MM.1S (cell line): ENCODE results near the gene ECSCR.
"Not testable (repeated sequence)": the region's sequence is repeated elsewhere in the genome, so short reads cannot be mapped to it uniquely, and the experiment has no call there.

ENCODE experiments used
- EZH2 ChIP-seq: fragments of 300-600 bp; sonication (generic); optimal IDR thresholded peaks from 2 replicates; pipeline ENCODE3; 2017; ENCODE audit warnings: low read depth, mild to moderate bottlenecking, antibody characterized with exemption, low read length, mixed read lengths
- EZH2phosphoT487 ChIP-seq: fragments of 300-600 bp; sonication (generic); IDR thresholded peaks from 2 replicates; pipeline ENCODE4 v1.6.1; 2018; ENCODE audit warnings: antibody characterized with exemption, low read length
- TF ChIP-seq, protein P1 (sequence below): fragments of 300-600 bp; sonication (generic); IDR thresholded peaks from 2 replicates; pipeline ENCODE4 v1.5.1; 2016; ENCODE audit warnings: antibody characterized with exemption, low read length, mixed read lengths

GRCh38 chr5:139482890-139483208 lies 20.3 kb upstream of the ECSCR start:
- TF ChIP-seq, protein P1, sequence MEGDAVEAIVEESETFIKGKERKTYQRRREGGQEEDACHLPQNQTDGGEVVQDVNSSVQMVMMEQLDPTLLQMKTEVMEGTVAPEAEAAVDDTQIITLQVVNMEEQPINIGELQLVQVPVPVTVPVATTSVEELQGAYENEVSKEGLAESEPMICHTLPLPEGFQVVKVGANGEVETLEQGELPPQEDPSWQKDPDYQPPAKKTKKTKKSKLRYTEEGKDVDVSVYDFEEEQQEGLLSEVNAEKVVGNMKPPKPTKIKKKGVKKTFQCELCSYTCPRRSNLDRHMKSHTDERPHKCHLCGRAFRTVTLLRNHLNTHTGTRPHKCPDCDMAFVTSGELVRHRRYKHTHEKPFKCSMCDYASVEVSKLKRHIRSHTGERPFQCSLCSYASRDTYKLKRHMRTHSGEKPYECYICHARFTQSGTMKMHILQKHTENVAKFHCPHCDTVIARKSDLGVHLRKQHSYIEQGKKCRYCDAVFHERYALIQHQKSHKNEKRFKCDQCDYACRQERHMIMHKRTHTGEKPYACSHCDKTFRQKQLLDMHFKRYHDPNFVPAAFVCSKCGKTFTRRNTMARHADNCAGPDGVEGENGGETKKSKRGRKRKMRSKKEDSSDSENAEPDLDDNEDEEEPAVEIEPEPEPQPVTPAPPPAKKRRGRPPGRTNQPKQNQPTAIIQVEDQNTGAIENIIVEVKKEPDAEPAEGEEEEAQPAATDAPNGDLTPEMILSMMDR = not testable (repeated sequence)
- not testable (repeated sequence) for TF ChIP-seq EZH2, EZH2phosphoT487
